ENCODE measurements around the gene CEP89.
"Not testable (repeated sequence)": the region's sequence is repeated elsewhere in the genome, so short reads cannot be mapped to it uniquely, and the experiment has no call there.

Gene CEP89

DNA sequence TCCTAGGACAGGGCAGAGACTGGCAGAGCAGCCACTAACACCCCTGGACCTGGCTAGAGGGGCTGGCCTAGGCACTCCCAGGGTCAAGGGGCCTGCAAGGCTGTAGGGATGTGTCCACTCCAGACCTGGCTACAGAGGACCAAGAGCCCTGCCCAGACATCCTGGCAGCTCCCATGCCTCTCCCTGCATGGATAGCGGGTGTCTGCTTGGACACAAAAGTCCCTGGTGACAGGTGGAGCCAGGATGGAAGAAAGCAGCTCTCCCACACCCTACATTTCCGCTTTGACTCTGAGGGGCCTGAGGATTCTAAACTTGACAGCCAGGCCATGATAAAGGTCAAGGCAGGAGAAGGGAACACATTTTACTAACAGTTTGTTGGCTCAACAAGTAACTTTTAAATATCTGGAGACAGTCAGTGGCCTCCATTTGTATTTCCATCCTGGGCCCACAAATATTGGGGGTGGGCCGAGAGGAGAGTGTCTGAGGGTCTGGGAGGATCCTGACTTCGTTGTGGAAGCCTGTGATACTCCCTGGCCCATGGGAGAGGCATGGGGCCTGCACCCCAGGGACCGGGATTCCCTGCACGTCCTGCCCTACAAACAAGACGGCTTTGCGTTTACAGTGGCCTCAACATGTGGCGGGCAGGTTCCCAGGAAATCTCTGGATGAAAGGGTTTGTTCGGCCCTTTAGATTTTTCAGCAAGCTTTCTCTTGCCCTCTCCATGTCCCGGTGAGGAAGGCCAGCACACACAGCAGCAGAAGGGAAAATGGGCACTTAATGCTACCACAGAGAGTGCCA lies 82.4 kb downstream of the CEP89 start:
- Mint-ChIP-seq H3K27me3 (no peaks in the 10 kb centered on the region), H3K4me3 (no peak overlapping the region), H3K9me3 (peaks cover 21 to 23% of the 10 kb centered on the region in 2 donors), H3K4me1 (no peaks in the 10 kb centered on the region), H3K27ac (no peak overlapping the region)
- ATAC-seq (no peak), DNase-seq (no peak)

DNA sequence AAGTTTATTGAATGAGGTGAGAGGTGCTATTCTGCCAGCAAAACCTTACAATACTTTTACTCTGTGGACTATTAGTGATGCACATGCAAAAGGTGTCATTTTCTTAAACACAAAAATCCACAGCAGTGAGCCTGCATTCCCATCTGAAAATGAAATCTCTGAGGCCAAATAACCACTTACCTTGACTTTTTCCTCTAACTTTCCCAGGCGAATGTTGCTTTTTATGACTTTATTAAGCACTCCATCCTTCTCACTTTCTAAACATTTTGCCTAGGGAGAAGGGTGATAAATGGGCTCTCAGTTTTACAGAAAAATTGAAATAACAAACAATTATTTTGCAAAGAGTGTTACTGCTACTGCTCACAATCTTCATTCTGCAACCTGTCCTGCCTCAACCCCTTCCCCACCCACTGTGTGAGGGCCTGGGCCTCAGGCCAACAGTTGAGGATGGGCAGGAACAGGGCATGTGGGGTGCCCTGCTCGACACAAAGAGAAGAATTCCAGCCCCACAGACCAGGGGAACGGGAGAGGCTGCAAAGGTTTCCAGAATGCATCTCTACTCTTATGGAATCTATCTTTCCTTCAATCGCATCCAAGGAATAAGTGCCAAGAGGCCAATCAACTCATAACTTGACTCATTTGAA lies 84.1 kb downstream of the CEP89 start:
- H3K27ac Mint-ChIP-seq: no peak overlapping the region
- H3K4me1 Mint-ChIP-seq: no peaks in the 10 kb centered on the region
- no peak for DNase-seq
- H3K4me3 Mint-ChIP-seq: no peak overlapping the region
- H3K27me3 Mint-ChIP-seq: no peaks in the 10 kb centered on the region
- peaks cover 10 to 12% of the 10 kb centered on the region in 2 donors for H3K9me3 Mint-ChIP-seq
- ATAC-seq: no peak

DNA sequence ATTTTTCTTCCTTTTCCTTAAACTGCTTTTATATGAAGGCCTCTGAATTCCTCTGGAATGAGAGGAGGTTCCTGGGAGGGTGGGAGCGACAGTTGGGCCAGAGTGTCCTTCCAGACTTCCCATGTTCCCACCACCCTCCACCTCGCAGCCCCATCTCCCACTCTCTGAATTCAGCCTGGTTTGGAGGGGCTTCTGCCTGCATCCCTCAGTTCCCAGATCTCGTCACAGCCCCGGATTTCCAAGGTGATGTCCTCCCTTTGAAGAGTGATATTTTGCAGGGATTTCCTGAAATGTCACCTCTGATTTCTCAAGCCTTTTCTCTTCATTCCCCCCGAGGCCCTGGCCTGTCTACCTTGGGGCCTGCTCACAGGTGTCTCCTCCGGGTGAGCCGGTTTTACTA lies 85.5 kb downstream of the CEP89 start:
- H3K27ac Mint-ChIP-seq: peak overlapping the region in 1 of 2 donors; percentile 61
- ATAC-seq (no peak), DNase-seq (no peak)
- no peaks in the 10 kb centered on the region for H3K4me1 Mint-ChIP-seq
- H3K4me3 Mint-ChIP-seq: no peak overlapping the region
- H3K9me3 Mint-ChIP-seq: peaks cover 2 to 4% of the 10 kb centered on the region in 2 donors
- H3K27me3 Mint-ChIP-seq: no peaks in the 10 kb centered on the region

DNA sequence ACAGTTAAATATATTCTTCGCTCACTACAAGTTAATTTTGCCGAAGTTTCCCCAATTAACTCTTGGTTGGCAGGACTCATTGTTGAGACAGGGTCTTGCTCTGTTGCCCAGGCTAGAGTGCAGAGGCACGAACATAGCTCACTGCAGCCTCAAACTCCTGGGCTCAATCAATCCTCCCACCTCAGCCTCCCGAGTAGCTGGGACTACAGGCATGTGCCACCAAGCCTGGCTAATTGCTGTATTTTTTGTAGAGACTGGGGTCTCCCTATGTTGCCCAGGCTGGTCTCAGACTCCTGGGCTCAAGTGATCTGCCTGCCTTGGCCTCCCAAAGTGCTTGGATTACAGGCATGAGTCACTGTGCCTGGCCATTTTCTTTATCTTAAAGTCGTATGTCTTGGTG lies 86.5 kb downstream of the CEP89 start:
- not testable (repeated sequence) for H3K4me1 Mint-ChIP-seq, ATAC-seq, H3K4me3 Mint-ChIP-seq, H3K27me3 Mint-ChIP-seq, H3K9me3 Mint-ChIP-seq, DNase-seq, H3K27ac Mint-ChIP-seq

DNA sequence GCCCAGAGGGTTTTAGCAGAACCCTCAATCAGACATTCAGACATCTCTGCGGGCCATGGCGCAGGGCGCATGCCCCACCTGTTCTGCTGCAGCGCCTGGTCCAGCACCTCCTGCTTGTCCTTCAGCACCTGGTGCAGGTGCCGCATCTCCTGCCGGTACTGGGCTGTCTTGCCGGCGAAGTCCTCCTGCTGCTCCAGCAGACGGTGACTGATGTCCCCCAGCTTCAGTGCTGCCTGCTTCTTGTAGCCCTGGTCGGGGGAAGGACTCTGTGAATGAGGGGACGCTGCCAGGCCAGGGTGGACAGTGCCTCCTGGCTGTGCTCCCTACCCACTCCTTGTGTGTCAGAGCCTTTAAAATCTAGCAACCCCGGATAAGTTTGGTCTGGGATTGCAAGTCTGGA lies 90.0 kb downstream of the CEP89 start:
- Mint-ChIP-seq H3K4me1 (no peaks in the 10 kb centered on the region), H3K9me3 (no peaks in the 10 kb centered on the region), H3K27ac (no peak overlapping the region), H3K27me3 (no peaks in the 10 kb centered on the region), H3K4me3 (no peak overlapping the region)
- DNase-seq (no peak), ATAC-seq (no peak)

DNA sequence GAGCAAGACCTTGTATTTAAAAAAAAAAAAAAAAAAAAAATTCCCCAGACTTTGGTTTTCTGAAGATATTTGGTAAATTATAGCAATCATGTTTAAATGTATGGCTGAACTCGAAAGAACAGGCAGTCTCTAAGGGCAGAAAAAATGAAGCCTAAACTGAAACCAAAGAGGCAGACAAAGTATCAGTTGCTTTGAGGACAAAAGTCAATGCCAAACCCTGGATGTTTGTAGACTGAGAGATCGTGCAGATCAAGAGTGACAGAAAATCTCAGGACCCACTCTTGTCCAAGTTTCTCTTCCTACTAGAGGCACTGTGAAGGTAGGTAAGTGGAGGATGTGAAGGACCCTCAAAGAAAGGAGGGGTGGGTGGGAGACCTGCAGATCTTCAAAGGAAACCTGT lies 91.1 kb downstream of the CEP89 start:
- H3K27me3 Mint-ChIP-seq: no peaks in the 10 kb centered on the region
- DNase-seq: no peak
- H3K27ac Mint-ChIP-seq: peak overlapping the region in 1 of 2 donors; percentile 52
- no peaks in the 10 kb centered on the region for H3K4me1 Mint-ChIP-seq
- no peak overlapping the region for H3K4me3 Mint-ChIP-seq
- no peak for ATAC-seq
- no peaks in the 10 kb centered on the region for H3K9me3 Mint-ChIP-seq

DNA sequence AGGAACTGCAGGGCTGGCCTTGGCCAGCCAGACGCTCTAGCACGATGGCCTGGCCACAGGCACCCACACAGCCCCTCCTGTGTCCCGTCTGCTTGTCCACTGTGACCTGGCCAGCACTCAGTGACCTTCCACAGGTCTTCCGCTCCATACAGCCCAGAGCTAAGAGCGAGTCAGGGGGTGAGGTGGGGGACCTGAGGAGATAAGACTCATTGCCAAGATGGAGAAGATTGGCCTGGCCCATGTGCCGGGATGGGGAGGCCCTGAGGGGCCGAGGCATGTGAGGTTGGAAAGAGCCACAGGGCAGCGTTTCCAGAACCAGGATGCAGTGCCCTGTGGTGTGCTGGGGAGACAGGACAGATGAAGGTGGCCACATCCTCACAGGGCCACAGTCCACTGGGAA lies 92.0 kb downstream of the CEP89 start:
- no peaks in the 10 kb centered on the region for H3K27me3 Mint-ChIP-seq
- ATAC-seq (no peak), DNase-seq (no peak)
- H3K9me3 Mint-ChIP-seq: no peaks in the 10 kb centered on the region
- peak overlapping the region in 1 of 2 donors; percentile 28 for H3K27ac Mint-ChIP-seq
- H3K4me1 Mint-ChIP-seq: no peaks in the 10 kb centered on the region
- H3K4me3 Mint-ChIP-seq: no peak overlapping the region

DNA sequence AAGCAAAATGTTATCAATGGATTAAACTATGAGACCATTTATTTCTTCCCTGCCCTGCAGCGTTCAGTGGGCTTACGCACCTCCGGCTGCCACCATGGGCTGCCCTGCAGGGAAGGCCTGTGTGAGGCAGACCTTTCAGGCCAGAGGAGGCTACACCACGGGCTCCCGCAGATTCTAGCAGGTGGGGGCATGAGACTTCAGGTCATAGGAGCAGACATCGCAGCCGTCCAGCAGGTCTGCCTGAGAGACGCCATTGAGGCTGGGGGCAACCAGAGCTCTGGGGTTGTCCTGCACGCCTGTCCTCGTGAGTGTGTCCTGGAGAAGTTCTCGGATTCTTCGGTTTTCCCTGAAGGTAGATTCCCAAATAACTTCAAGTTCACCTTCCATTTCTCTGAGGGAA lies 92.8 kb downstream of the CEP89 start:
- Mint-ChIP-seq H3K27ac (peak overlapping the region in 1 of 2 donors; percentile 48), H3K9me3 (no peaks in the 10 kb centered on the region), H3K4me1 (no peaks in the 10 kb centered on the region), H3K4me3 (no peak overlapping the region), H3K27me3 (no peaks in the 10 kb centered on the region)
- ATAC-seq (no peak), DNase-seq (no peak)

DNA sequence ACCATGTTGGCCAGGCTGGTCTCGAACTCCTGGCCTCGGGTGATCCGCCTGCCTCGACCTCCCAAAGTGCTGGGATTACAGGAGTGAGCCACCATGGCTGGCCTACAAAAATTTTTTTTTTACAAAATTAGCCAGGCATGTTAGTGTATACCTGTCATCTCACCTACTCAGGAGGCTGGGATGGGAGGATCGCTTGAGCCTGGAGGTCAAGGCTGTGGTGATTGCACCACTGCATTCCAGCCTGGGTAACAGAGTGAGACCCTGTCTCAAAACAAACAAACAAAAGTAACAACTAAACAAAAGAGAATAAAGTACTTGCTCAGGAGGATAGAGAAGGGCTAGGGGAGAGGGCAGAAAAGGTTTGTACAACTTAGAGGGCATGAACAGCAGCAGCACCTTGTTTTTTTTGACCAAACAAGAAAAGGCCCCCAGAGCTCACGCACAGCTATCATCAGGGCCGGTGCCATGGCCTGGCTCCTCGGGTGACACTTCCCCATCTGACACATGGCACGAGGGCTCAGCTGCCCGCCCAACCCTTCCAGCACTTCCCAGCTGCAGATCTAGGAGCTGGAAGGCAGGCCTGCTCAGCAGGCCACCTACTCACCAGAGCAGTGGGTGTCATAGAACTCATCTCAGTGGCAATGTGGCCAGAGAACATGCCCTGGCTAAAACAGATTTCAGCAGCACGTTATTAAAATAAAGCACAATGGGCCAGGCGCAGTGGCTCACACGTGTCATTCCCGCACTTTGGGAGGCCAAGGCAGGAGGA lies 93.6 kb downstream of the CEP89 start:
- no peak for ATAC-seq
- Mint-ChIP-seq H3K4me1 (no peaks in the 10 kb centered on the region), H3K27ac (no peak overlapping the region), H3K27me3 (no peaks in the 10 kb centered on the region), H3K4me3 (no peak overlapping the region), H3K9me3 (no peaks in the 10 kb centered on the region)
- no peak for DNase-seq

DNA sequence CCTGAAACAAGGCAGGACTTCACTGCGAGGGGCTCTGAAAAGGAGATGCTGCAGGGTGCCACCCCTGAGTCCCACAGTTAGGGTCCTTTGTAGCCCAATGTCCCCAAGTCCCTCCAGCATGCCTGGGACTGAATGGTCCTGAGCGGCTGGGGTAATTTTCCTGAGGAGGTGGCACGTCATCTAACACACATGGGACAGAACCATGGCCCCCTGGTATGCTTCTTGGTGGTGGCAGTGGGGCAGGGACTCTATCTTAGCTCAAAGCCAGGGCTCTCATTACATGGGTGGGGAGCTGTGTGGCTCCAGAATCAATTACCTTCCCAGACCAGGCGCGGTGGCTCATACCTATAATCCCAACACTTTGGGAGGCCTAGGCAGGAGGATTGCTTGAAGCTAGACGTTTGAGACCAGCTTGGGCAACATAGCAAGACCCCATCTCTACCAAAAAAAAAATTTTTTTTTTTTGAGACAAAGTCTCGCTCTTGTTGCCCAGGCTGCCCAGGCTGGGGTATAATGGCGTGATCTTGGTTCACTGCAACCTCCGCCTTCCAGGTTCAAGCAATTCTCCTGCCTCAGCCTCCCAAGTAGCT lies 94.3 kb downstream of the CEP89 start:
- H3K4me1 Mint-ChIP-seq: no peaks in the 10 kb centered on the region
- no peak overlapping the region for H3K4me3 Mint-ChIP-seq
- DNase-seq (no peak), ATAC-seq (no peak)
- no peaks in the 10 kb centered on the region for H3K27me3 Mint-ChIP-seq
- H3K9me3 Mint-ChIP-seq: no peaks in the 10 kb centered on the region
- H3K27ac Mint-ChIP-seq: no peak overlapping the region

DNA sequence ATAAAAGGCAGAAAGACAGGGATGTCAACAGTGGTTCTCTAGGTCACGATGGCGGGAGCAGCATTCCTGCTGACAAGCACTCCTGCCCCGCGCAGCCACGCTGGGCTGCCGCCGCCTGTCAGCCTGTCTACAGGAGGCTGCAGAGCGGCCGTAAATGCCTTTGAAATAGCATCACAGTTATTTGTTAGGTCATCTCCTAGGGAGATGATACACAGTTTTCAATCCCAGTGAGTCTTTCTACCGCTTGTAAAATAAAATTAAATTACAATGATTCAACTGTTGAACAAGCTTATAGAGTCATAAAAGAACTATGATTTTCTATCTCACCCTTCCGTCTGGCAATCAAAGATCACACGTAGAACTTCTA lies 94.9 kb downstream of the CEP89 start:
- no peaks in the 10 kb centered on the region for H3K27me3 Mint-ChIP-seq
- no peaks in the 10 kb centered on the region for H3K9me3 Mint-ChIP-seq
- DNase-seq (no peak), ATAC-seq (no peak)
- H3K27ac Mint-ChIP-seq: no peak overlapping the region
- H3K4me3 Mint-ChIP-seq: no peak overlapping the region
- H3K4me1 Mint-ChIP-seq: no peaks in the 10 kb centered on the region

DNA sequence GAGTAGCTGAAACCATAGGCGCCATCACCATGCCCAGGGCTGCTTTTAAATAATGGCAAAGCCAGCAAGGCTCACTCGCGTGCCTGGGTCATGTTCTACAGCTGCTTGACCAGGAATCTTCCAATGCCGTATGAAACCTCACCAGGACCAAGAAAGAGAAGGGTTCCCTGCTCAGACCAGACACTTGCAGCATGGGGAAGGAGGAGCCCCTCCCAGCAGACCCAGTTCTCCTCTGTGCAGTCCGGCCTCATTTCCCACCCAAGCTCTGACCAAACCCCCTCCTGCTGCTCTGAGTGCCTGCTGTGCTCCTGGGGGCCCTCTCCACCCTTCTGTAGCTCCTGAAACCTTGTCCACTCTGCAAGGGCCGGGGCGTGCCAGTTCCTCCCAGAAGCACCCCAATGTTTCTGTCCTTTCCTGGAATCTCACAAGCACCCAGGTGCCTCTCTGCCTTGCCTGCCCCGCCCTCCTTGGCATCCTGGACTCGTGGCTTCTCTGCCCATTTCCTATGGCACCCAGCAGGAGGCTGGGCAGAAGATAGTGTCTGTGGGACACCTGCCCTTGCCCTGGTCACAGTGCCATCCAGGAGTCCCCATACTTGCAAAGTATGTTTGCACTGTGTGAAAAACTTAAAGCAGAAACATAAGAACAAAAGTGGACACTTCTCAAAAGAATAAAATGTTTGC lies 95.4 kb downstream of the CEP89 start:
- H3K27me3 Mint-ChIP-seq: no peaks in the 10 kb centered on the region
- H3K4me3 Mint-ChIP-seq: no peak overlapping the region
- ATAC-seq: no peak
- no peak for DNase-seq
- no peaks in the 10 kb centered on the region for H3K4me1 Mint-ChIP-seq
- no peaks in the 10 kb centered on the region for H3K9me3 Mint-ChIP-seq
- H3K27ac Mint-ChIP-seq: peak overlapping the region in 1 of 2 donors; percentile 30

DNA sequence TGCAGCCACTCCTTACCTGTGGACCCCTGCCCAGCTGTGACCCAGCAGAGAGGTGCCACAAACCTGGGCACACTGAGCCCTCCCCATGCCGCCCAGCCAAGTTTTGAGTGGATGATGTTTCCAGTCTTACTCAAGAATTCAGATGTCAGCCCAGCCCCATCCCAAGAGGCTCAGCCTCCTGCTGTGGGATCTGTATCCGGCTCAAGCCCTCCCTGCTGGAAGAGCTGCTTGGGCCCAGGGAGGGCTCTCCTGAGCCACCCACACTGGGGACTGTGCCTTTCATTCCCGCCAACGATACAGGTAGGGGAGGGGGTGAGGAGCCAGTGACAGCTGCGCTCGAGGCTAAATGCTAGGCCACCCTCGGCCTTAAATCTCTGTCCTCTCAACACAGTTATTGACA lies 96.3 kb downstream of the CEP89 start:
- Mint-ChIP-seq H3K27ac (no peak overlapping the region), H3K9me3 (no peaks in the 10 kb centered on the region), H3K4me1 (no peaks in the 10 kb centered on the region), H3K4me3 (no peak overlapping the region), H3K27me3 (no peaks in the 10 kb centered on the region)
- DNase-seq (no peak), ATAC-seq (no peak)

DNA sequence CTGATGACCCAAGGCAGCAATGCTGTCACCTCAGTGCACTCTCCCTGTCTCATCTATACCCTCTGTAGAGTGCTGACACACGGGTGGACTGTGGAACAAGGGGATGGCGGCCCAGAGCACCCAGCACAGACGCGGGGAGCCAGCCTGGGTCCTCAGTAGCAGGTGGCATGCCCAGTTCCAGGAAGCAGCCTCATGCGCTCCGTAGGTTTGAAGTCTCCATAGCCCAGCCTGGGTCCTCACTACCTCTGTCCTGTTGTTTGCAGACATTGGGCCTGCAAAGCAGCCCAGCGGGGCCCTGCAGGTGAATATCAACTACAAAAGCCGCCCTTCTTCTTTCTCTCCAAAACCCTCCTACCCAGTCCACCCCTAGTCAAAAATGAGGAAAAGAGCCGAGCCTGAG lies 97.2 kb downstream of the CEP89 start:
- H3K9me3 Mint-ChIP-seq: no peaks in the 10 kb centered on the region
- H3K4me1 Mint-ChIP-seq: no peaks in the 10 kb centered on the region
- no peak overlapping the region for H3K4me3 Mint-ChIP-seq
- no peaks in the 10 kb centered on the region for H3K27me3 Mint-ChIP-seq
- DNase-seq: no peak
- ATAC-seq: no peak
- H3K27ac Mint-ChIP-seq: no peak overlapping the region

DNA sequence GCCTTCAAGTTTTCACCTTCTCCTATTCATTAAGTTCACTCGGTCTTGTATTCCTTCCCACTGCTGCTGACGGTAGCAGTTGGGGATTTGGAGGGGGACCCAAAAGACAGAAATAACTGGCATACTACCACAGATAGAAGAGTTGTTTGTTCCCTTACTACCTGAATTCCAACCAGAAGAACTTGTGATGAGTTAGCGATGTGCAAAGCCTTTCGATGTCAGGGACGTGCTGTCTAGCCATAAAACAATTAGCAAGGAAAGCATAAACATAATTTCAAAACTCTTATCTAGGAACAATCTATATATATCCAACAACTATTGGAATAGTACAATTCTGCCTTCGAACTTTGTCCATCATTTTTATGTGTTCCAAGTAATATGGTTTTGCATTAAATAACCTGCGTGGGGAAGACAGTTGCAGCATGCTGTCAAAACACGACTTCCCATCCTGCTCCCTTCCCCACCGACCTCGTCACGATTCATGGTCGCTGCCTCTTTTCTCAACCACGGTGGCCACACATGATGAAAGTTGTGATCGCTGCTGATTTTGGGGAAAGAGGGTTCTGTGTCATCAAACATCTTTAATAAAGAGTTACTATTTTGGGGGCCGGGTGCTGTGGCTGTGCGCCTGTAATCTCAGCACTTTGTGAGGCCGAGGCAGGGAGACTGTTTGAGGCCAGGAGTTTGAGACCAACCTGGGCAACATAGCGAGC lies 98.4 kb downstream of the CEP89 start:
- Mint-ChIP-seq H3K4me3 (no peak overlapping the region), H3K4me1 (no peaks in the 10 kb centered on the region), H3K27me3 (no peaks in the 10 kb centered on the region), H3K9me3 (no peaks in the 10 kb centered on the region), H3K27ac (no peak overlapping the region)
- ATAC-seq (peak; percentile 58), DNase-seq (peak in 1 of 2 donors; percentile 29)
